Adipocyte (in vitro differentiated cells): ENCODE measurements around the gene AGO3.

Experiments used
- DNase-seq: peaks from one replicate; pipeline ENCODE4 v3.0.0-alpha.2; 2015; ENCODE audit warnings: low read depth
- H3K27me3 ChIP-seq: replicated peaks from 2 replicates; pipeline ENCODE4 v1.7.0; 2013; ENCODE audit warnings: mild to moderate bottlenecking, low read length, moderate library complexity; ENCODE audit not compliant: control insufficient read depth, insufficient read depth
- H3K36me3 ChIP-seq: 2 replicates; pipeline ENCODE4 v1.7.0; 2013; ENCODE audit warnings: low read length, mild to moderate bottlenecking, moderate library complexity; ENCODE audit not compliant: control insufficient read depth, insufficient read depth, severe bottlenecking
- H3K4me1 ChIP-seq: 2 replicates; pipeline ENCODE4 v1.7.0; 2013; ENCODE audit warnings: mild to moderate bottlenecking, low read length, moderate library complexity; ENCODE audit not compliant: control insufficient read depth, insufficient read depth
- H3K4me3 ChIP-seq: 2 replicates; pipeline ENCODE4 v1.7.0; 2013; ENCODE audit warnings: mild to moderate bottlenecking, low read length, moderate library complexity
- H3K9ac ChIP-seq: 2 replicates; pipeline ENCODE4 v1.7.0; 2013; ENCODE audit warnings: mild to moderate bottlenecking, low read length, moderate library complexity
- H3K9me3 ChIP-seq: 2 replicates; pipeline ENCODE4 v1.7.0; 2013; ENCODE audit warnings: mild to moderate bottlenecking, low read length, moderate library complexity; ENCODE audit not compliant: control insufficient read depth

The AGO3 gene

DNA sequence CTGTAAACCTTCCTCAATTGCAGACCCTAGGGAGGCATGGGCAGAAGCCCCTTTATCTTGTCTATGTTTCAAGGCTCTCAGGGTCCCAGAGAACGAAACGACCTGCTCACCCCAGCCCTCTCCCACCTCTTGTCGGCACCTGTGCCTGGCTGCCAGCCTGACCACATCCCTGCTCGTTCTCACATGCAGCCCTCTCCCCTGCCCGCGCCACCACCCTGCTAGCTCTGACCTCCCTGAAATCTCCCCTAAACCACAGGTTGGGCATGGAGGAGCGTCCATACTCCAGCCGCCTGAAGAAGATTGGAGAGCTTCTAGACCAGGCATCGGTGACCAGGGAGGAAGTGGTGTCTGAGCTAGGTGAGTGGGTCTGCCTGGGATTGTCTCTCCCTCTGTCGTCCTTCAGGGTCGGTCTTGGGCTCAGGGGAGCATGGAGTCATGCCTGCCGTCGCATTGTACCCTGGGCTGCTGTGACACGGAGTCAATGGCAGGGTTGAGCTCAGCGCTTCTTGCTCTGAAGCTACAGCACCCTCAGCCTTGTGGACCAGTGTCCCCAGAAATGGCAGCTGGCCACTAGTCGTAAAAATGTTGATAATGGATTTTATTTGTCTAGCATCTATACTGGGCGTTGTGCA lies 161.4 kb downstream of the AGO3 start:
- DNase-seq = no peak
- H3K27me3 ChIP-seq = no peaks in the 10 kb centered on the region
- H3K9ac ChIP-seq = no peak overlapping the region
- H3K36me3 ChIP-seq = peaks cover 51% of the 10 kb centered on the region
- no peak overlapping the region for H3K4me3 ChIP-seq
- no peaks in the 10 kb centered on the region for H3K9me3 ChIP-seq
- peaks cover 23% of the 10 kb centered on the region for H3K4me1 ChIP-seq

- Histone ChIP-seq H3K4me1 (peaks cover 23% of the 10 kb centered on the region), H3K9me3 (no peaks in the 10 kb centered on the region), H3K4me3 (no peak overlapping the region)
These were observed 161.9 kb downstream of the AGO3 start for GRCh38 chr1:36092798-36093185.

GRCh38 chr1:36093226-36093625 lies 162.3 kb downstream of the AGO3 start:
- Histone ChIP-seq H3K9ac (no peak overlapping the region), H3K27me3 (no peaks in the 10 kb centered on the region), H3K36me3 (peaks cover 51% of the 10 kb centered on the region), H3K4me1 (peaks cover 23% of the 10 kb centered on the region), H3K4me3 (no peak overlapping the region), H3K9me3 (no peaks in the 10 kb centered on the region)
- no peak for DNase-seq

More at GRCh38 chr1:36092798-36093185, 161.9 kb downstream of the AGO3 start:
- H3K36me3 ChIP-seq = peaks cover 51% of the 10 kb centered on the region
- no peak for DNase-seq
- H3K27me3 ChIP-seq = no peaks in the 10 kb centered on the region
- no peak overlapping the region for H3K9ac ChIP-seq

GRCh38 chr1:36093929-36094328 lies 163.0 kb downstream of the AGO3 start:
- H3K36me3 ChIP-seq = peaks cover 51% of the 10 kb centered on the region
- H3K9ac ChIP-seq = no peak overlapping the region
- no peak for DNase-seq

DNA sequence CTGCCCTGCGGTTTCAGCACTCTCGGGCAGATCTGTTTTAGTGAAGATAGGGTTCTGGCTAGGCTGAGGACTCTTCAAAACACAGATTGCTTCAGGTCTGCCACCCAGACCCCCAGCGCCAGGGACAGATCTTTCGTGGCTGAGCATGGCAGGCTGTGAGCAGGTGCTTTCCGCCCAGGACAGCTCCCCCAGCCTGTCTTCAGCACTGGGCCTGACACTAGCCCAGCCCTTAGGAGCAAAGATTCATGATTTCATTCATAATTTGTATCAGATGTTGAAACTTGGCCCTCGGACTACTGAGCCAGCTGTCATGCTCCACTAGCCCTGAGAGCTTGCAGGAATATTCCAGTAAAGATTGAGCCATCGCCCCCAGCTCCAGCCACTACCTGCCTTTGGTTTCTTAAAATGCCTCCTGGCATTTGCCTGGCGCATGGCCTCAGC lies 163.7 kb downstream of the AGO3 start:
- DNase-seq = peak; percentile 65
- peaks cover 22% of the 10 kb centered on the region for H3K4me1 ChIP-seq
- H3K36me3 ChIP-seq = peaks cover 51% of the 10 kb centered on the region
- H3K4me3 ChIP-seq = no peak overlapping the region
- peak overlapping the region; percentile 21 for H3K9ac ChIP-seq
- no peaks in the 10 kb centered on the region for H3K9me3 ChIP-seq
- no peaks in the 10 kb centered on the region for H3K27me3 ChIP-seq

More at GRCh38 chr1:36093929-36094328, 163.0 kb downstream of the AGO3 start:
- Histone ChIP-seq H3K4me3 (no peak overlapping the region), H3K27me3 (no peaks in the 10 kb centered on the region), H3K9me3 (no peaks in the 10 kb centered on the region), H3K4me1 (peaks cover 23% of the 10 kb centered on the region)

DNA sequence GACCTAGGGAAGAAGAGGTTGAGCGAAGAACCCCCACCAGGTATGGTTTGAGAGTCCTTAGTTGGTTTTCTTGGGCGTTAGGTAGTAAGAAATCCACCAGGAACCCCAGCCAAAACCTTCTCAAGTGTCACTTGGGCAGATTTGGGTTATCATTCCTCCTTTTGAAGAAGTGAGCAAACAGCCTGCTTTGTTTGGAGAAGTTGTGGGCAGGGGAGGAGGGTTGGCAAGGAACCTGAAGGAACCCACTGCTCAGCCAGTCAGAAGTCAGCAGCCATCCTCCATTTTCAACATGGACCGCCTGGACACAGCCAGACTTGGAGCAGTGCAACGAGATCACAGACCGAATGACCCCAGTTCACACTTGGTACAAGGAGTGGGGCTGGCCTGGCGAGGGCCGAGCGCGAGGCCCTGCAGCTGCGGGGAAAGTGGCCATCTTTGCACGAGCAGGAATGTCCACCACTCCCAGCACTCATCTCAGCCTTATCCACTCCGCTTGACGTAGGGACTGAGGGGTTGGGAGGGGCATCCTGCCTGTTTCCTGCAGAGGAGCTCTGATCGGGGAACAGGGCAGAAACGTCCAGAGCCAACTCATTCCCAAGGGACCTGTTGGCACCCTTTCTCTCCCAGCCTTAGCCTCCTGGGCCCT lies 165.0 kb downstream of the AGO3 start:
- Histone ChIP-seq H3K9ac (no peak overlapping the region), H3K27me3 (no peaks in the 10 kb centered on the region), H3K36me3 (peaks cover 51% of the 10 kb centered on the region), H3K4me1 (peaks cover 25% of the 10 kb centered on the region), H3K4me3 (no peak overlapping the region), H3K9me3 (no peaks in the 10 kb centered on the region)
- DNase-seq = no peak

DNA sequence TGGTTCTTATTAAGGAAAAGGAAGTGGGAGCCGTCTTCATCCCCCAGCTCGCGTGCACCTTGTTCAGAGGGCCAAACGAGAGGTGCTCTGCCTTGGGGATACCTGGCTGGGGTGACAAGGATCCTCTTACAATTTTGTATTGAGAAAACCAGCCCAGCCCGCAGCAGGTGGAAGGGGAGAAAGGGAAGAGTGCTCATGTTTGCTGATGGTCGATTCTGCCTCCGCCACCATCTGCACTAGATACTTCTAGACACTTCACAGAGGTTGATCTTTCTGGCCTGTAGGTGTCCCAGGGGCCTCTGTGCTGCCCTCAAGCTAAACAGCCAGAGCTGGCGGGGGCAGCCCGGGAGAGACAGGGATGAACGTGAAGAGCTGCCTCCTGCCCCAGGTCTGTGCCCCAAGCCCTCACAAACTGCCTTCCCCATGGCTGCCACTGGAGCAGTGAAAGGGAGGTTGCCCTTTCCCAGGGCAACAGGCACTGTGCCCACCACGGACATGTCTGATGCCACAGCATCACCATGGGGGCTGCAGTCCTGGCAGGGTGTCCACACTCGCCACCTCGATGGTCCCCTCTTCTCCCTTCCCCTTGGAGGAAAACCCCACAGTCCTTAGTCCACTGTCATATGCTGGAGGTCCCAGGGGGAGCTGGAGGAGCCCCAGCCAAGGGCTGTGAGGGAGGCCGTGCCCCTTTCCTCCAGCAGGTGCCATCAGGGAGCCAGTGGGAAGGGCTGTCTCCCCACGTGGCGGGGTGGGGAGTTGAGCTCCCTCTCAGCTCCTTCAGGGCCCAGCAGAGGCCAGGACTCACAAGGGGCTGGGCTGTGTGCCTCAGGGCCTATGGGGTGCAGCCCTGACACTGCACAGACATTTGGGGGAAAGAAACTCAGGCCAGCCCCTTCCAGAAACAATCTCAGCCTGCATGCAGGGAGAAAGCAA lies 165.9 kb downstream of the AGO3 start:
- peaks cover 43% of the 10 kb centered on the region for H3K36me3 ChIP-seq
- peaks cover 25% of the 10 kb centered on the region for H3K4me1 ChIP-seq
- H3K9me3 ChIP-seq = no peaks in the 10 kb centered on the region
- no peak for DNase-seq
- H3K9ac ChIP-seq = no peak overlapping the region
- H3K27me3 ChIP-seq = no peaks in the 10 kb centered on the region
- H3K4me3 ChIP-seq = no peak overlapping the region

GRCh38 chr1:36097693-36098585 lies 167.0 kb downstream of the AGO3 start:
- no peaks in the 10 kb centered on the region for H3K9me3 ChIP-seq
- H3K9ac ChIP-seq = no peak overlapping the region
- H3K27me3 ChIP-seq = no peaks in the 10 kb centered on the region
- H3K36me3 ChIP-seq = peaks cover 32% of the 10 kb centered on the region
- no peak for DNase-seq
- H3K4me1 ChIP-seq = peaks cover 25% of the 10 kb centered on the region
- no peak overlapping the region for H3K4me3 ChIP-seq

GRCh38 chr1:36098650-36099365 lies 167.9 kb downstream of the AGO3 start:
- no peak for DNase-seq
- Histone ChIP-seq H3K4me1 (peaks cover 25% of the 10 kb centered on the region), H3K4me3 (no peak overlapping the region), H3K36me3 (peaks cover 23% of the 10 kb centered on the region), H3K9me3 (no peaks in the 10 kb centered on the region), H3K27me3 (no peaks in the 10 kb centered on the region), H3K9ac (no peak overlapping the region)

- peak overlapping the region; percentile 12 for H3K9ac ChIP-seq
- peaks cover 16% of the 10 kb centered on the region for H3K4me1 ChIP-seq
- DNase-seq = peak; percentile 83
- peaks cover 16% of the 10 kb centered on the region for H3K36me3 ChIP-seq
- no peaks in the 10 kb centered on the region for H3K27me3 ChIP-seq
- no peaks in the 10 kb centered on the region for H3K9me3 ChIP-seq
- no peak overlapping the region for H3K4me3 ChIP-seq
These were observed 168.9 kb downstream of the AGO3 start for GRCh38 chr1:36099681-36100341.
